HL-60/S4 treated with phorbol 12-myristate 13-acetate at 8.2 ng/mL for 4 days and 3 days (cell line): ENCODE measurements around the gene SLC29A1.
"Not testable (repeated sequence)": the region's sequence is repeated elsewhere in the genome, so short reads cannot be mapped to it uniquely, and the experiment has no call there.

Source experiments
- in situ Hi-C: fragments of 300-500 bp; cut with MboI; formaldehyde crosslinking; loops from 2 replicates; pipeline ENCODE4 v1.15.0; 2022; ENCODE audit warnings: low sequenced_read_pairs

Gene SLC29A1

DNA sequence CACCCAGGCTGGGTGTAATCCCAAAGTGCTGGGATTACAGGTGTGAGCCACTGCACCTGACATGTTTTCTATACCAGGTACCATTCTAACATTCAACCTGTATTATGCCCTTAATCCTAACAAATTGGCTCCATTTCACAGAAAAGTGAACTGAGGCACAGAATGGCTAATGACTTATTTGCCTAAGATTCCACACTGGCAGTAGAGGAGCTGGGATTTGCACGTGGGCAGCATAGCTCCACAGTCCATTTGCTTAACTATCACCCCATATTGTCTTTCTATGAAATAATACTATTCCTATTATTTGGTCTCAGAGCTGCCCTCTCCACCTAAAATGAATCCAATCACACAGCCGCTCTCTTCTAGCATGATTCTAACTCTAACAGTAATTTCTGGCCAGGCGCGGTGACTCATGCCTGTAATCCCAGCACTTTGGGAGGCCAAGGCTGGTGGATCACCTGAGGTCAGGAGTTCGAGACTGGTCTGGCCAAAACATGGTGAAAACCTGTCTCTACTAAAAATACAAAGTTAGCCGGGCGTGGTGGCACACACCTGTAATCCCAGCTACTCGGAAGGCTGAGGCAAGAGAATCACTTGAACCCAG lies 30.0 kb upstream of the SLC29A1 start:
- in situ Hi-C loops: no loop called here

GRCh38 chr6:44194326-44194725 lies 29.1 kb upstream of the SLC29A1 start:
- in situ Hi-C loops: no loop called here

- in situ Hi-C loops: not testable (repeated sequence)
Observed at GRCh38 chr6:44196351-44196750, 27.0 kb upstream of the SLC29A1 start.

- in situ Hi-C loops: no loop called here
Observed at GRCh38 chr6:44198684-44199083, 24.7 kb upstream of the SLC29A1 start.

DNA sequence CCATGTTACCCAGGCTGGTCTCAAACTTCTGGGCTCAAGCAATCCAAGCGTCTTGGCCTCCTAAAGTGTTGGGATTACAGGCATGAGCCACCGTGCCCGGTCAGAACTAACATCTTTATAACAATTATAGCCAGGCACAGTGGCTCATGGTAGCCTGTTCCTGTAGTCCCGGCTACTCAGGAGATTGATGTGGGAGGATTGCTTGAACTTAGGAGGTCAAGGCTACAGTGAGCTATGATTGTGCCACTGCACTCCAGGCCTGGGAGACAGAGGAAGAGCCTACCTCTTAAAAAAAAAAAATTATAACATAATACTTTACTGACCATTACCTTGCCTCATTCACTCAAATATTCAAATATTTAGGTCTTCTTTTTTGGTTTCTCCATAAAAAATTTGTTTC lies 23.5 kb upstream of the SLC29A1 start:
- in situ Hi-C loops: no loop called here

GRCh38 chr6:44201200-44201599 lies 22.2 kb upstream of the SLC29A1 start:
- in situ Hi-C loops: no loop called here

DNA sequence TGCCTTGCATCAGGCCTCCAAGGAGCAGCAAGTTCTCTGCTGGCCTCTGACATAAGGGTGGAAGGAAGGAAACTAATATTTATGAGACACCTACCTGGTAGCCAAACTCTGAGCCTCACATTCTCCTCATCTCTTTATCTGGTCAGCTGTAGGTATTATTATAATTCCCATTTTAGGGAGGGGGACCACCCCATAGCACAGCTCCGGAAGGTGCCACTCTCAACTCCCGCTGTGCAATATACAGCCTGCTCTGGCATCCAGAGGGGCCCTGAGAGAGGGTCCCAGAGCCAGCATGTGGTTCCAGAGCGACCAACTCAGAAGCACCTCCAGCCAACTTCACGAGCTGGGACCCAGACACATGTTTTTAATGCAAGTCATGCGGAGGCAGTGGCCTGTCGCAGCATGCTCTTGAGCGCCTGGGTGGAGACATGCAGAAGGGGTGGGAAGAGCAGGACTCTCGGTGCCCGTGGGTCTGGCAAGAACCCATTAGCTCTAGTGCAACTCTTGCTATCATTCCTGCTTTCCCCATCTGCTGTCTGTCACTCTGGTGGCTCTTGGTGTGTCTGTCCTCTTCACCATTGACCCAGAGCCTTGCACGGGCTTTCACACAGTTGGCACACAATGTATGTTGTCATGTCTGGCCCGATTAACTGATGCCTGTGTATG lies 21.6 kb upstream of the SLC29A1 start:
- in situ Hi-C loops: no loop called here

DNA sequence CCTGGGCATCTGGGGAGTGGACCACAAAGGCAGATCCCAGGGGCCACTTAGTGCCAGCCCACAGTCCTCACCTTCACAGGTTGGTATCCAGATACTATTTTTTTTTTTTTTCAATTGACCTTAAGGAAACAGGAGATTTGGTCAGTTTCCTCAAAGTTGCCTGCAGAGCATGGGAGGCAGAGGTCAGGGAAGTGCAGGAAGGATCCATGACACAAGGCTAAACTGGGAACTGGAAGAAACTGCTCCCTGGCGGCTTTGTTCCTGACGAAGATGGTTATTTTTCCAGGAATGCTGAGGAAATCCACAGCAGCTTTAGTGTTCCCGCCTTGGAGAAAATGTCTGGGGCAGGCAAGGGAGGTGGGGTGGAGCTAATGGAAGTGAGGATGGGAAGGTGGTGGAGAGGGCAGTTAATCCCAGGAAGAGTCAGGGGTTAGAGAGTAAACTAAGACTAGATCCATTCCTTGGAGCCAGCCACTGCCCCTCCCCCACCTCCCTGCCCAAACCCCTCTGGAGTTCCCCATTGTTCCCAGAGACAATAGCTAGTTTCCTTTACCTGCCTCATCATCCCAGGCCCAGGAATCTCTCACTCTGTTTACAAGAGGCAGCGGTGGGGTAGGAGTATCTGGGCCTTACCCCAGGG lies 20.9 kb upstream of the SLC29A1 start:
- in situ Hi-C loops: no loop called here

DNA sequence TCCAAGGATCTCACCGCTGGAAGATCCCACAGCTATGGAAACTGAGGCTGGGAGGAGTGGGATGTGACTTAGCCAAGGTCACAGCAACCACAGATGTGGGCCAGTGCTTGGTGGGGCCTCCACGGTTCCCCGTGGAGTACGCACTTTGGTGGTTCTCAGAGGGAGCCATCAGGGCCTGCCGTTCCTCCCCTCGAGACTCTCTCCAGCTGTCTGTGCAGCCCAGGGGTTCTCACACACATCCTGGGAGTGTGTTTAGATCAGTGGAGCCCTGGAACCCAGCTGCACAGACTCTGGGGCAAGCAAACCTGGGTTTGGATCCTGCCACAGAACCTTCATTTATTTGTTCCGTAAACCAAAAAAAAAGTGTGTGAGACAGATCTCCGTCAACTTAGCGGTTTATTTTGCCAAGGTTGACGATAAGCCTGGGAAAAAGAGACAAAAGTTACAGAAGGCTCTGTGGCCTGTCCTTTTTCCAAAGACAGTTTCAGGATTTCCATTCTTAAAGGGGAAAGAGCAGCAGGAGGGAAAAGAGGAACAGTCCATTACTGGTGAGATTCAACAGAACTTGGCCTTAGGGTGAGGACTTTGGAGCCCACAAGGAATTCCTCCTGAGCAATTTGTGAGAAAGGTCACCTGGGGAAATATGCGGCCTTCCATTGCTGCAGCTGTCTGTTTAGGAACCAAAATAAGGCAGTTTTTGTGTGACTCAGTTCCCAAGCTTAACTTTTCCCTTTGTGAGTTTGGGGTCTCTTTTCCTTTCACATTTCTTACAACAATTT lies 20.2 kb upstream of the SLC29A1 start:
- in situ Hi-C loops: no loop called here

- in situ Hi-C loops: no loop called here
Observed at GRCh38 chr6:44203955-44204354, 19.4 kb upstream of the SLC29A1 start.

- in situ Hi-C loops: no loop called here
Observed at GRCh38 chr6:44207966-44208365, 15.4 kb upstream of the SLC29A1 start.

DNA sequence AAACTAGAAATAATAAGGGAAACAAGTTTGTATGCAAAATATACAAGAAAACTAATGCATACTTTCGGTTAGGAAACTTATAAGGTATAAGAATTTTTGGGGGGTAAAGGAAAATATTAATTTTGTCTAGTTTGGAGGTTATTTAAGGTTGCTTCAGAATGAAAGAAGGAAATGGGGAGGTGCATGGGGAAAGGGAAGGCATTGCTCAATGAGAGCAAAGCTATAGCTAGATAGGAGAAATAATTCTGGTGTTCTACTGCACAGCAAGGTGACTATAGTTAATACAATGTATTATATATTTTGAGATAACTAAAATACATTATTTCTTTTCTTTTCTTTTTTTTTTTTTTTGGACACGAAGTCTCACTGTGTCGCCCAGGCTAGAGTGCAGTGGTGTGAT lies 12.1 kb upstream of the SLC29A1 start:
- in situ Hi-C loops: no loop called here

GRCh38 chr6:44214307-44214706 lies 9.1 kb upstream of the SLC29A1 start:
- in situ Hi-C loops: no loop called here

DNA sequence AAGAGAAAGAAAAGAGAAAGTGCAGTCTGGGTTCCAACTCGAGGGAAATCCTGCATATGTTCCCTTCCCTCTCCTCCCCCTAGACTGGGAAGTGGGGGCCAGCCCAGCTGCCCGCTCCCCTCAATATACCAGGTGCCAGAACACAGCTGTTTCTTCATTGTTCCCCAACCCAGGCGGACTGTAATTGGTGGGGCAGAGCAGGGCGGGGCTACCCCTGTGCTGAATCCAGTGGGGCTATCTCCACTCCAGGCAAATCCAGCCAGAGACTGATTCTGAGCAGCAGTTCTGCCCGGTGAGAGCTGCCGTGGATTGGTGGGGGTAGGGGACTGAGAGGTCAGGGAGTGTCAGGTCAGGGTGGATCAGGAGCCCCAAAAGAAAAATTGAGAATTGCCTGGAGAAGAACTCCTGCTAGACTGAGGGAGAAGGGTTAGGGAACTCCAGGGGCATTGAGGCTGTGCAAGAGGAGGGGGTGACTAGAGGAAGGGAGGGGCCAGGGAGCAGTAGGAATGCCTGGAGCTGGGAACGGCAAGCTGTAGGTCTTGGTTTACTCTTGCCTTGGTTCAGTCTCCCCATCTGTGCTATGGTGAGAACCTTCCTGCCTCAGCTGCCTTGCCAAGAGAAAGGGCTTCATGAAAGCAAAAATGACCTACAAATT lies 6.6 kb upstream of the SLC29A1 start, which contains the start of gene MYMX:
Gene MYMX, plus strand, starts transcription at position 250 of the 655 bp plus-strand sequence. CDS start 546 bp downstream, outside the sequence.
- in situ Hi-C loops: no loop called here

- in situ Hi-C loops: no loop called here
Observed at GRCh38 chr6:44217332-44218143, 5.9 kb upstream of the SLC29A1 start.

DNA sequence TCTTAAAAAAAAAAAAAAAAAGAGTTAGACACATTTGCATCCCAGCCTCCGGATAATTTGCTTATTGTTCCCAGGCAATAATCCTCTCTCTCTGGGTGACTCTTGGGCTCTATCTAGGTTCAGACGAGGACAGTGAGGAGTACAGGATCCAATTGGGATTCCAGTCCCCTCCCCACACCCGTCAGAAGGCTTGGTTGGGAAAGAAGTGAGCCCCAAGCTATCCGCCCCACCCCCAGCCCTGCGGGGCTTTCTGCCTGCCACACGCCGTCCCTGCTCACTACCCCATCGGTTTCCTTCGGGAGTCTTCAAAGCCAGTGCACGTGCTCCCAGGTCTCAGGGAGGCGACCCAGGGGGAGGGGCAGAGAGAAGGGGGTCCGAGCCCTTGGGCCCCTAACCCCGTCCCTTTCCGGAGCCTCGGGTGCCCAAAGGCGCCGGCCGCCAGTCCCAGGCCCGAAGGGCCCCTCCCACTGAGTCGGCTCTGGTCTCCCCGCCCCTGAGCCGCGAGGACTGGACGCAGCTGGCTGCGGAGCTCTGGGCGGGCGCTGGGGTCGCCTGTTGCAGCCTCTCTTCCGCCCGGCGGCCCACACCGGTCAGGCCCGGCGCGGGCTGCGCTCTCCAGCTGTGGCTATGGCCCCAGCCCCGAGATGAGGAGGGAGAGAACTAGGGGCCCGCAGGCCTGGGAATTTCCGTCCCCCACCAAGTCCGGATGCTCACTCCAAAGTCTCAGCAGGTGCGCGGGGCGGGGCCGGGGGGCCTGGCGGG lies 4.2 kb upstream of the SLC29A1 start:
- in situ Hi-C loops: no loop called here

- in situ Hi-C loops: no loop called here
Observed at GRCh38 chr6:44219815-44220784, 3.3 kb upstream of the SLC29A1 start.

DNA sequence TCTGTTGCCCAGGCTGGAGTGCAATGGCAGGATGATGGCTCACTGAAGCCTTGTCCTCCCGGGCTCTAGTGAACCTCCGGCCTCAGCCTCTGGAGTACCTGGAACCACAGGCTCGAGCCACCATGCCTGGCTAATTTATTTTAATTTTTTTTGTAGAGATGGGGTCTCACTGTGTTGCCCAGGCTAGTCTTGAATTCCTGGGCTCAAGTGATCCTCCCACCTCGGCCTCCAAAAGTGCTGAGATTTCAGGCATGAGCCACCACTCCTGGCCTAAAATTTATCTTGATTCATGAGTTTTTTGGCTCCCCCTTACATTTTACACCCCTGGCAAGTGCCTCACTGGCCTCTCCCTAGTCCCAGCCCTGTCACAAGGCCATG lies 2.5 kb upstream of the SLC29A1 start:
- in situ Hi-C loops: no loop called here
